GM19193 (cell line): ENCODE results near the gene MTMR3.

Experiments used
- POLR2A ChIP-seq: IDR thresholded peaks from 4 replicates; pipeline ENCODE4 v1.6.1; 2011; ENCODE audit not compliant: insufficient read depth, insufficient read length; ENCODE audit errors: extremely low read depth

The MTMR3 gene

GRCh38 chr22:29933619-29934018 lies 50.6 kb downstream of the MTMR3 start:
- no peak for TF ChIP-seq POLR2A

GRCh38 chr22:29934596-29934995 lies 51.6 kb downstream of the MTMR3 start:
- TF ChIP-seq POLR2A: no peak

- no peak for TF ChIP-seq POLR2A
Observed at GRCh38 chr22:29936186-29936585, 53.2 kb downstream of the MTMR3 start.

GRCh38 chr22:29937940-29938693 lies 55.1 kb downstream of the MTMR3 start:
- no peak for TF ChIP-seq POLR2A

GRCh38 chr22:29940526-29940925 lies 57.6 kb downstream of the MTMR3 start:
- TF ChIP-seq POLR2A: no peak

GRCh38 chr22:29944339-29944738 lies 61.4 kb downstream of the MTMR3 start:
- no peak for TF ChIP-seq POLR2A

- TF ChIP-seq POLR2A: no peak
Observed at GRCh38 chr22:29945435-29945834, 62.5 kb downstream of the MTMR3 start.

- TF ChIP-seq POLR2A: no peak
Observed at GRCh38 chr22:29946220-29946619, 63.2 kb downstream of the MTMR3 start.

- no peak for TF ChIP-seq POLR2A
Observed at GRCh38 chr22:29947410-29948384, 64.7 kb downstream of the MTMR3 start.

- no peak for TF ChIP-seq POLR2A
Observed at GRCh38 chr22:29948385-29948769, 65.4 kb downstream of the MTMR3 start.

- TF ChIP-seq POLR2A: no peak
Observed at GRCh38 chr22:29949872-29950271, 66.9 kb downstream of the MTMR3 start.

GRCh38 chr22:29951791-29952413 lies 68.9 kb downstream of the MTMR3 start:
- no peak for TF ChIP-seq POLR2A

- TF ChIP-seq POLR2A: no peak
Observed at GRCh38 chr22:29954203-29954855, 71.4 kb downstream of the MTMR3 start.

- no peak for TF ChIP-seq POLR2A
Observed at GRCh38 chr22:29956680-29957079, 73.7 kb downstream of the MTMR3 start.

GRCh38 chr22:29958170-29958569 lies 75.2 kb downstream of the MTMR3 start:
- no peak for TF ChIP-seq POLR2A

GRCh38 chr22:29964776-29965175 lies 81.8 kb downstream of the MTMR3 start:
- no peak for TF ChIP-seq POLR2A

GRCh38 chr22:29967461-29967860 lies 84.5 kb downstream of the MTMR3 start:
- TF ChIP-seq POLR2A: no peak
